HG03045 (cell line): ENCODE data around the gene SYT4.

Source experiments
- ATAC-seq: cut with Tn5 transposase; IDR thresholded peaks from one replicate; pipeline ENCODE4 v1.9.1; 2021; ENCODE audit warnings: mild to moderate bottlenecking, moderate library complexity; ENCODE audit not compliant: unreplicated experiment

The SYT4 gene

GRCh38 chr18:43222501-43222900 is 54.8 kb downstream of the SYT4 start:
- ATAC-seq, result no peak

GRCh38 chr18:43220691-43221090 is 56.6 kb downstream of the SYT4 start:
- ATAC-seq, result no peak
